GM12801 (cell line): ENCODE measurements around the gene DHX16.

Experiments
- TF ChIP-seq, protein P1 (sequence below): IDR thresholded peaks from one replicate; pipeline ENCODE4 v1.5.1; 2011; ENCODE audit warnings: control low read depth; ENCODE audit not compliant: insufficient read length; ENCODE audit errors: extremely low read depth

Gene DHX16

DNA sequence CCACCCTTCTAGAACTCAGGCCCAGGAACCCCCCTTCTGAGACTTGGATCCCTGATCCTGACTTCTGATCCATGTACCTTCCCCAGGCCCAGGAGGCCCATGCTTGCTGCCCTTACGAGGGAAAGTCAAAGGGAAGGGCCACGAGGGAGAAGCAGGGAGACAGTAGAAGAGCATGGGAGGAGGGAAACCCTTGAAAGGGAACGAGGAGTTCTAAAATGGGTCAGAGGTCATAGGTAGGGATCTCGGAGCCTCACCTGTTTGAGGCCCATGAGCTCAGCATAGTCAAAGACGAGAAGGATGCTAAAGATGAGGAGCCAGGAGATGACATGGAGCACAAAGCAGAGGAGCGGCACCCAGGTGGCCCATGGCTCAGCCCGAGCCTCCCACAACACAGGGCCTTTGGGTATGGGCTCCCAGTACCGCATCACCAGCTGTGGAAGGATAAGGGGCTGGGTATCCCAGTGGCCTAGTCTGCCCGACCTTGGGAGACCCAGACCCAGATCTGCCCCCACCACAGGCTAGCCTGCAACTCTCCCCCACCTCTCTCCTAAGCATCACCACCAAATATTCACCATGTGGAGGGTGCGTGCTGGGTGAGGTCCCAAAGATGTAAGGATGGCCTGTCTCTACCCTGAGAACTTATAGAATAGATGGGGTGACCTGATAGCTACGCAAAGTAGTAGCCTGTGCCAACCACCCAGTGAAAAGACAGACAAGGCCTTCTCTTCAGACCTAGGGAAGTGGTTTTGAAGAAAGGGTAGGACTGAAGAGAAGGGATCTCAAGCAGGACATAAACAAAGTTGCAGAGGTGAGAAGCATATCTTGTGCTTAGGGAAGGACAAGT is 16.4 kb upstream of the DHX16 start:
- TF ChIP-seq, protein P1, sequence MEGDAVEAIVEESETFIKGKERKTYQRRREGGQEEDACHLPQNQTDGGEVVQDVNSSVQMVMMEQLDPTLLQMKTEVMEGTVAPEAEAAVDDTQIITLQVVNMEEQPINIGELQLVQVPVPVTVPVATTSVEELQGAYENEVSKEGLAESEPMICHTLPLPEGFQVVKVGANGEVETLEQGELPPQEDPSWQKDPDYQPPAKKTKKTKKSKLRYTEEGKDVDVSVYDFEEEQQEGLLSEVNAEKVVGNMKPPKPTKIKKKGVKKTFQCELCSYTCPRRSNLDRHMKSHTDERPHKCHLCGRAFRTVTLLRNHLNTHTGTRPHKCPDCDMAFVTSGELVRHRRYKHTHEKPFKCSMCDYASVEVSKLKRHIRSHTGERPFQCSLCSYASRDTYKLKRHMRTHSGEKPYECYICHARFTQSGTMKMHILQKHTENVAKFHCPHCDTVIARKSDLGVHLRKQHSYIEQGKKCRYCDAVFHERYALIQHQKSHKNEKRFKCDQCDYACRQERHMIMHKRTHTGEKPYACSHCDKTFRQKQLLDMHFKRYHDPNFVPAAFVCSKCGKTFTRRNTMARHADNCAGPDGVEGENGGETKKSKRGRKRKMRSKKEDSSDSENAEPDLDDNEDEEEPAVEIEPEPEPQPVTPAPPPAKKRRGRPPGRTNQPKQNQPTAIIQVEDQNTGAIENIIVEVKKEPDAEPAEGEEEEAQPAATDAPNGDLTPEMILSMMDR, result no peak

DNA sequence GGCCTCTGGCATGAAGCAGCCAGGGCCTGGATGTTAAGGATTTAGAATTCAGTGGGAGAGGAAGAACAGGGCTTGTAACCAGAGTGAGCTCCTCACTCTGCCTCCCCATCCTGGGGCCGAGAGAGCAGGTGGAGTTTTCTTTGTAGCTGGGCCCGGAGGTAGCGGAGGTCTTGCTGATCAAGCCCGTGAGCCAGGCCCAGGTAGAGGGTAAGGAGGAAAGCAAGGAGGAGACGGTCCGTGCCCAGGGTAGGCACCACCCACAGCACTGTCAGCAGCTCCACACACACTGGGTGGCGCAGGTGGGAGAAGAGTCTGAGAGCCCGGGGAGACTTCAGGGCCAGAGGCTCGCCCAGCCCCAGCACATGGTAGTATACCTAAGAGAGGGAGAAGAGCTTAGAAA is 15.8 kb upstream of the DHX16 start:
- TF ChIP-seq, protein P1, result no peak

DNA sequence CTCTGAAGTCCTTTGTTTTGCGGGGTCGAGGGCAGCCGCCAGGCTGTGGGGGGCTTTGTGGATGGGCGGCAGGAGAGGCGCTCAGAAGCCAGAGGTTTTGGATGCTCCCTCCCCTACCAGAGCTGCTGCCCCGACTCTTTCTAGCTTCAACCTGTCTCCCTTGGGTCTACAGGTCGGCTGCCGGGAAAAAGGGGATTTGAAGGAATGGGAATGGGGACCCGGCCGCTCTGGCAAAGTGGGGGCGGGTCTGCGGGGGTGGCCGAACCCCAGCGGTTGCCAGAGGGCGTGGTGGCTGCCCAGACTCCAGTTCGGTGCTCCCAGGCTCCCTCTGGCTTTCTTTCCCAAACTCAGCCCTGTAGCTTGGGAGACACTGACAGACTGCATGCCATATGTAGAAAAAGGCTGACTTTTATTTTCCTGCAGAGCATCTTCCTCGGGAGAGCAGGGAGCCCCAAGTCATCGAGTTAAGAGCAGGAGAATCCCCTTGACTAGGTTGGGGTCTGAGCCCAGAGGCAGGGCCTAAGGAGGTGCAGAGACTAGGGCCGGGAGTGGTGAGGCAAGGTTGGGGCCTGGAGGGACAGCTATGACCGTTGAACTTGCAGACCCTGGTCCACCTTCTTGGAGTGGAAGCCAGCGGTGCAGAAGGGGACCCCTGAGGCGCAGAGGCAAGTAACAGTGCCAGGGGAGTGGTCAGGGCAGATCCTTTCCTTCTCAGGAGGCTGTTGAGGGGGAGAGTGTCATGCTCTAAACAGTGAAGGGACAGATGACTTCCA is 15.0 kb upstream of the DHX16 start:
- TF ChIP-seq, protein P1, result no peak

DNA sequence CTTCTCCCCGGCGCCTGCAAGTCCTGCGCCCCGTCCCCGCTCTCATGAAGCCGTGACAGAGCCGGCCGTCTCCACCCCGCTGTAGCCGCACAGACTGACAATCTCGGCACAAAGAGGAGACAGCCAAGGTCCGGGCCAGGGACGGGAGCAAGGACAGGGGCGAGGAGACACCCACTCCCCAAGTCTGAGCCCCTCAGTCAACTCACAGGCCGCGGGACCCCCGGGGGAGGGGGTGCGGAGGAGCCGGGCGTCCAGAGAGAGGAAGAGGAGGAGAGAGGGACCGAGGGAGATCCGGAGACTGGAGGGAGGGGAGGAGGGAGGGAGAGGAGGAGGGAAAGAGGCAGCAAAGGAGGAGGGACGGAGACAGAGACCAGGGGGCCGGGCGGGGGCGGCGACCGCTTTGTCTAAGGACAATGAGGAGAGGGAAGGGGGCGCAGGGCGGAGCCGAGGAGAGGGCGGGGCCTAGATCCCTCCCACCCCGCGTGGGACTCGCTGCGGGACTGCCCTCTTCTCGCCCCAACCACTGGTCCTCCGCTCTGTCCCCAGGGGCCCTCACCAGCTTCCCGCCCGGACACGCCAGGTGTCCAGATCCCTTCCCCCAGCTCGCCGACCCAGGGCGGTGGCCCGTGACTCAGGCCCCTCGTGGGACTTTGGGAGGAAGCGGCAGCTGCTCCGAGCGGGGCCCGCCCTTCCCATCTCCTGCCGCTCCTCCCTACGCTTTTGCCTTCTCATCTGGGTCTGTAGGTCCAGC is 14.3 kb upstream of the DHX16 start:
- TF ChIP-seq, protein P1, result no peak

DNA sequence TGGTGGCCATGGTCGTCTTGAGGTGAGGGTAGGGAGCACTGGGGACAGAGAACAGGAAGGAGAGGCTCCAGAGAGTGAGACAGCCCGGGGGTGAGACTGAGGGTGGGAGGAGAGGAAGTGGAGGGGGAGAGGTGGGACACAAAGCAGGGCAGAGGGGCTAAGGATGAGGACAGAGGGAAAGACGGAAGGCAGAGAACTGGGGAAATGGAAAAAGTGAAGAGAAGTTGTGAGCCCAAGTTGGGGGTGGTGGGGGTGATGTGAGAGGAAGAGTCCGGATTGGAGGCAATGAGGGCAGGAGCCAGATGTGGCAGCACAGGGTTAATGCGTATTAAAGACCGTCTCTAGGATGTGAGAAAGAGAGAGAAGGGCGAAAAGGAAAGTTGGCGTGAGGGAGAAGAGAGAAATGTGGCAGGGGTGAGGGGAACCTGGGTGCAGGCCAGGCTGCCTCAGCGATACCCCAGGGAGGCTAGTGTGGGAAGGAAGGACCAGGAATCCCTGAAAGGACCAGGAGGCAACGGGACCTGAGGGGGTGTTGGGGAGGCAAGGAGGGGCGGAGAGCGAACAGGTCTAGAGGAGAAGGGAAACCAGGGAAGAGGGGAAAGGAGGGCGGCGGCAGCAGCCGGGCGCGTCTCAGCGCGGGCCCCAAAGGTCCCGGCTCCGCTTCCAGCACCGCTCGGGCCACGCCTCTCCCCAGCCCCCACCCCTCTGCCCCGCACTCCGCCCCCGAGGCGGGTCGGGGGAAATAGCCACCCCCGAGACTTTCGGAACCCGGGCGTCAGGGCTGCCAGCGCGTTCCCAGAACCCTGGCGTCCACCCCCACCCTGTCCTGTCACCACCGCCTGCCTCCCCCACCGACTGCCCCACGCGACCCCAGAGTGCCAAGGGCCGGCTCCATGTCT is 13.5 kb upstream of the DHX16 start, which contains the start of gene PPP1R18:
TSS of gene PPP1R18 (minus strand) at position 637 of the 899 bp plus-strand sequence. CDS start at position 10, 627 bp downstream.
- TF ChIP-seq, protein P1, result no peak

DNA sequence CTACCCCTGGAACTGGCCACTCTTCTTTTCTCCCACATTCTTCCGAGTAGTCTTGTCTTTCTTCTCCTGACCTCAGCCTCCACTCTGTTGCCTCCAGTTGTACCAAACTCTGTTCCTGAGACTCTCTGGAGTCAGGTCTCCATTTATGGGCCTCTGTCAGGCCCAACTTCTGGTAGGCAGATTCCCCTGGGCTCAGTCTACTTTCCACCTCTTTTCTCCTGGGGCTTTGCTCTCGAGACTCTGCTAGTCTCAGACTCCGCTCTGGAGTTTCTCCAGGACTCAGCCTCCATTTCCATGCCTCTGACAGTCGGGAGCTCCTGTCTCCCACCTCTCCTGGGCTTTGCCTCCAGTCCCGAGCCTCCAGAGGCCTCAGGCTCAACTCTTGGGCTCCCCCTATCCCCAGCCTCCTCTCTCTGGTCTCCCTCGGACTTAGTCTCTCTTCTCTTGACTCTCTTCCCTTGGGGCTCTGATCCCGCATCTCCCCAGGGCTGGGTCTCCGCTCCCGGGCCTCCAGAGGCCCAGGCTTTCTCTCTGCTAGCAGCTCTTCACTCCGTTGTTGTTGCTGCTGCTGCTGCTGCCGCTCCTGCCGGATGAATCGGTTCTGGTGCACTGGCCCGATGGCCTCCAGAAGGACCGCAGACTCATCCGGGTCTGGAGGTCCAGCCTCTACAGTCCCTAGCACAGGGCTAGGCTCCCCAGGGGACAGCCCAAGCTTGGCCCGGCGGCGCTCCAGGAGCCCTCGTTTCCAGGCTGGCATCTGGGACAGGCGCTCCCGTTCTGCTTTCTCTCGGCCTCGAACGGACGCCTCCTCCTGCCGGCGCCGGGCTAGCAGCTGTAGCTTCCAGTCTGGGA is 12.6 kb upstream of the DHX16 start:
- TF ChIP-seq, protein P1, result no peak
